GM19395 (cell line): ENCODE results near the gene INPP5K.
"Not testable (repeated sequence)": the region's sequence is repeated elsewhere in the genome, so short reads cannot be mapped to it uniquely, and the experiment has no call there.

Source experiments
- ATAC-seq: cut with Tn5 transposase; IDR thresholded peaks from one replicate; pipeline ENCODE4 v1.9.1; 2021; ENCODE audit warnings: mild to moderate bottlenecking, moderate library complexity; ENCODE audit not compliant: unreplicated experiment

The INPP5K gene

GRCh38 chr17:1516388-1517161 lies at the start of gene INPP5K:
TSS of gene INPP5K (minus strand) at chr17:1516612. CDS start at chr17:1516499, 113 bp downstream.
- peak; percentile 82 for ATAC-seq

GRCh38 chr17:1565877-1566276 lies 49.5 kb upstream of the INPP5K start:
- ATAC-seq: no peak

- no peak for ATAC-seq
These were observed 47.6 kb upstream of the INPP5K start for GRCh38 chr17:1563786-1564613.

DNA sequence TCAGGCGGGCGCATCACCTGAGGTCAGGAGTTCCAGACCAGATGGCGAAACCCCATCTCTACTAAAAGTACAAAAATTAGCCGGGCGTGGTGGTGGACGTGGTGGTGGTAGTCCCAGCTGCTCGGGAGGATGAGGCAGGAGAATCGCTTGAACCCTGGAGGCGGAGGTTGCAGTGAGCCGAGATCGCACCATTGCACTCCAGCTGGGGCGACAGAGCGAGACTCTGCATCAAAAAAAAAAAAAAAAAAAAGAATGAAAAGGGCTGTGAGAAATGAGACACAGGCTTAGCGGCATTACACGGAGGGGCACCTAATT lies 47.0 kb upstream of the INPP5K start:
- ATAC-seq: not testable (repeated sequence)

- ATAC-seq: peak; percentile 44
These were observed 45.8 kb upstream of the INPP5K start for GRCh38 chr17:1562176-1562643.

DNA sequence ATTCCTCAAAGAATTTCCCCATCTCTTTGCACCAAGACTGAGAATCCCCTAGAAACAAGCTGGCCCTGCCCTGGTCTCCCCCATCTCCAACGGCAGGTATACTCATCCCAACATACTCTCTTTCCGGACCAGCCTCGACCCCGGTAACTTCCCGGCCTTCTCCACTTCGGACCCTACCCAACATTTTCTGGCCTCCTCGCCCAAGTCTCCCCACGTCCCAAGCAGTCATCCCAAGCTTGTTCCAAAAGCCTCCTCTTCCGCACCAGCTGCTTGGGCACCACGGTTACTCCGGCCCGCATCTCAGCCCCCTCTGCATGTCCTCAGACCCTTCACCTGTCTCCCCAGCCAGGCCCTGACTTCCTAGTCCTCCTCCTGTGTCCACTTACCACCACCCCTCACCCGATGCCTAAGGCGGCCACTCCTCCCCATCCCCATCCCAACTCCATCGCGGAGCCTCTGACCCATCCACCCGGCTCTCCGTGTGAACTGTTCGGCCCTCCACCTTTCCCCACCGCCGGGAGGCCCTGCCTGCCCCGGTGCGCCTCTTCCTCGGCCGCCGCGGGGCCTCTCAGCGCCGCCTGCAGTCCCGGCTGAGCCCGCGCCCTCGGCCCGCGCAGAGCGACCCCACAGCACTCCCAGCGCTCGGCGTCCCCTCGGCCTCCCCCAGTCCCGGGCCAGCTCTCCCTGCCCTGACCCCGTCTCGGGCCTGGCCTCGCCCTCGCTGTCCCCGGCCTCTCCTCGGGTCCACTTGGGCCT lies 45.2 kb upstream of the INPP5K start:
- ATAC-seq: peak; percentile 27

DNA sequence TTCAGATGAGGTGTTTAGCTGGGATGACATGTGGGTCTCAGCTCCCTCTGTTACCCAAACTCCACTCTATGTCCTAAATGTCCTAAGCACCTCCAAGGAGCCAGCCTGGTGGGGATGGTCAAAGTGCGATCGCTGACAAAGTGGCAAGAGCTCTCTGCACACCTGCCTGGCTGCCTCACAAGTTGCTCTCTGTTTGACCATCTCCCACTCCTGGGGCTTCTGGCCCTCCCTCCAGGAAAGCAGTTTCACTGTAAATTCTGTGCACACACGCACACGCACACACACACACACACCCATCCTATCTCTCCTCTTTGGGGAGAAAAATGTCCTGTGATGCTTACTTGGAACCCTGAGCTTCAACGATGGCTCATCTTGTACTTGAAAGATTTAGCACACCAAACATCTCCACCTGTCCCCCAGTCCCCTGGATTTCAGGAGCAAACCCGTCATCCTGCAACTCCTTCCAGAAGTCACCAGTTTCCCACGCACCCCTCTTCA lies 44.5 kb upstream of the INPP5K start:
- ATAC-seq: no peak

GRCh38 chr17:1560101-1560857 lies 43.9 kb upstream of the INPP5K start:
- ATAC-seq: no peak

DNA sequence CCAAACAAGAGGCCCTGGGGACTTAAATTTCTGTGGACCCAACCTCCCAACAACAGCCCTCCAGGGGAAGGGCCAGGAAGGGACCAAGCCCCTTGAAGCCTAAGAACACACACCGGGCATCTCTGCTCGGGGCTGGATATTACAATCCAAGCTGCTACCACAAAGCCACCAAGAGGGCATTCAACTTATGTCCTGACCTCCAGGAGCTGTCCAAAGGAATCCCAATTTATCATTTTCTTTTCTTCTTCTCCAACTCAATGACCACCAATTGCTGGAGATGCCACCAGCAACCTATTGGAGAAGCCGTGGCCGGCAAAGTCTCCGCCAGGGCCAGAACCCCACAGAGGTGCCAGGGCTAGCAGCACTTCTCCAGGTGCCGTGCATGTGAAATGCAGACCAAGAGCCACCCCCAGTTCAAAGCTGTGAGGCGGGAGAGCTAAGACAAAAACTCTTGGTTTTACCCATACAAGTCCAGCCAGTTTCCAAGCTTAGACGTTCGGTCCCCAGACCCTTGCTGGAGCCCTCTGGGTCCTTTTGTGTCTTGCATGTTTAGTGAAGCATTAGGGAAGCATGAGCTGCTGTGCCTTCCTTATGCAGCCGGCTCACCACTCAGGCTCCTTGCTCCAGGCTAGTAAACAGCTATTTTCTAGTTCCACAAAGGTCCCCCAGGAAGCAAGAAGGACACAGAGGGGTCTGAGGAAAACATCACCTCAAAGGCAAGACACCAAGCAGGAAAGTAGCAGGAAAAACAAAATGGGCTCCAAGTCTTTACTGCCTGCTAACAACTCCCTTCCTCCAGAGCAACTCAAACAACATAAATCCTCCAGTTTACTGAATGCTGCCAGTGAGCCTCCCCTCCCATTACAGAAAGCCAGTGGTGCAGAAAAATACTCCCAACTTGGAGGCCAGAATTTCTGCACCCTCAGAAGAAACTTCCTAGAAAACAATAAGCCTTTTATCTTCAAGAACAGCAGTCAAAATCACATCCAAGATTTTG lies 42.9 kb upstream of the INPP5K start:
- ATAC-seq: no peak

DNA sequence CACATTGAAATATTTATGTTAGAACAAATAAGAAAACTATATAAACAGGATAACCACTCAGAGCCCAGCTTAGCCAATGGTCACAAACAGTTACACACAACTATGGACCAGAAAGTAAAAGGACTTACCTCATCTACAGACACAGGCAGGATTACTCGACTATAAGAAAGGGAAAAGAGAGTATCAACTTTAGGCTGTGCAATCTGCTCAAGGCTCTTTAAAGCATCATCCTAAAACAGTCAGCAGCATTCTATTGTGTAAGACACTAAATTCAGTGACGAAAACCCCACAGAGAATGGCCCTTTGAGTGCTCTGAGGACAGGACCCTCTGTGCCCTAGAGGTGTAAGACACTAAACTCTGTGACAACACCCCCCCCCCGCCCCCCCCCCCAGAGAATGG lies 42.0 kb upstream of the INPP5K start:
- no peak for ATAC-seq

DNA sequence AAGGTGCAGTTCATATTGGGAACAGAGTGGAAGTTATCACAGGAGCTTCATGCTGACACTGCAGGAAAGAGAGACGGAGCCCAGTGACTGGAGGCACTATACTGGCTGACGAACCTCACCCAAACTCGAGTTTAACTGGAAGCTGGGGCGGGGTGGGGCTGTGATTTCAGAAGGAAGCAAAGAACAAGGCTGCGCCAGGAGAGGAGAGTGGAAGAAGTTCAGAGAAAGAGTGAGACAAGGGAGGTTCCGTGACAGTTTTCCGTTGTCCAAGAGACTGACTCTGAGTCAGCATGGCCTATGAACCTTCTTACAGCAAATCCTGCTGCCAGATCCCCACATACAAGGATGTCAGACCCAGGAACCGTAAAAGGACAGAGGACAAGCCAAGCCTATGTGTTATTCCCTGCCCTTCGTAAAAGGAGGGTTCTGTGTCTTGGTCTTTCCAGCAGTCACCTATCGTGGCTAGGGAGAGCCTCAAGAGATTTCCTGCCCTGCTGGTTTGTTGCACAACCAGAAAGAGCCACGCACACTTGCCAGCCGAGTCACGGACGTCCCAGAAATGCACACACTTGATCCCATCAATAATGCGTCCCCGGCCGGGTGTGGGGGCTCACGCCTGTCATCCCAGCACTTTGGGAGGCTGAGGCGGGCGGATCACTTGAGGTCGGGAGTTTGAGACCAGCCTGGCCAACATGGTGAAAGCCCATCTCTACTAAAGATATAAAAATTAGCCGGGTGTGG lies 41.1 kb upstream of the INPP5K start:
- ATAC-seq: no peak

DNA sequence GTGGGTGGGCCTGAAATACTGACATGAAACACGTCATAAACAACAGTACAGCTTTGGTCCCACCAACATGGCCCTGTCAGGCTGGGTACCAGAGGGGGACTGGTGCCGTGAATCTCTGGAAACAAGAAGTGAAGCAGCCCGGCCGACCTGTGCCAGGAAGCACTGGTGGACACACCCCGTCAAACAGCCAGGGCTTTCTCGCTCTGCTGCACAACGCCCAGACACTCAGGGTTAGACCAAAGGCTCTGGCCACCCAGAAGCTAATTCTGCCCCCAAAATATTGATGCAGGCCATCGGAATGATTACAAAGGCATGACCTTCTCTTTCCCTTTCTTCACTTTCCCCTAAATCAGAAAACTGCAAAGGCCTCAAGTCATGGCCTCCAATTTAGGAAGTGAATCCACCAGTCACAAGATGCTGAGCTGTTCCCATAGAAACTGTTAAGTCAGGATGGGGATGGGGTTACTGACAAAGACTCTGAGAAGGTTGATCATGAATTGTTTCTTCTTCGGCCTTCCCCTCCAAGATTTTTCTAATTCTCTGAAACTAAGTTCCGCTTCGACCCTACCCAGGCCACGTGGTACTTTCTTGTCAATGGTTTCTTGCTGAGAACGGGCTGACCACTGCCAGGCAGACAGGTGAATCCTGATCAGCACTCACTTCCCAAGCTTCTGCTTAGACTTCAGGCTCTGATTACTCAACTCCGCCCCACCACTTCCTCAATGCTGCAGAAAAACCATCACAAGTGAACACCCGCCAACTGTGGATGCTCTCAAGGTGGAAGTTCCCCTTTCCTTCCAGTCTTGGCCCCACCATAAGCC lies 39.4 kb upstream of the INPP5K start:
- no peak for ATAC-seq

DNA sequence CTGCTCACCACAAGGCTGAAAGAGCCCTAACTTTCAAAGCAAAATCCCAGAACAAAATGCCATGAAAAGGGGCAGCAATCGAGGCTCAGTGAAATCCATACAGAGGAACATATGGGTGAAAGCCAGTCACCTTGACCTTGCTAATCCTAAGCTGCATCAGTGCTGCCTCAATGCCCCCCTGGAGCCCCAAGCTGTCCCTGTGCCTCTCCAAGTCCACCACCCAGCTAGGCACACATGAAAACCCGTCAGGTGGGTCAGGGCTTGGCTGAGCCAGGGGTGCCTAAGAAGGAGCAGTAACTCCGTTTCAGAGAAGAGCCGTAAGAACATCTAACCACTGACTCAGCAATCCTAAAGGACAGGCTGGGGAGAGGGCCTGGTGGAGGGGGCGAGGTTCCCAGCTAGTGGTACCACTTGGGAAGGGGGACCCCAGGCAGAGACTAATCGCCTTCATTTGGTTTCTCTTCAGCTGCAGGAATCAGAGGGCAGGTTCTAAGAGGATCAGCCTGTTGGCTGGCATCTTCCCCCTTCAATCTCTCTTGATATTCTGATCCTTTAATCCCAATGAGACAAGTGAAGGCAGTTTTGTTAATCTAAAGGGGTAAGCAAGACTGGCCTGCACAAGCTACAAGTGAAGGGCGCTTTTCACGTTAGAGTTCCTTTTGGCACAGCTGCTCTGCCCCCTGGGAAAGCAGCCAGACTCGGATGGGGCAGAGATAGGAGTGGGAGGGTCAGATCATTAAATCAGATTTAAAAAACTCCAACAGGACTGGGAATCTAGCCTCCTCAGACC lies 38.5 kb upstream of the INPP5K start:
- ATAC-seq: no peak

DNA sequence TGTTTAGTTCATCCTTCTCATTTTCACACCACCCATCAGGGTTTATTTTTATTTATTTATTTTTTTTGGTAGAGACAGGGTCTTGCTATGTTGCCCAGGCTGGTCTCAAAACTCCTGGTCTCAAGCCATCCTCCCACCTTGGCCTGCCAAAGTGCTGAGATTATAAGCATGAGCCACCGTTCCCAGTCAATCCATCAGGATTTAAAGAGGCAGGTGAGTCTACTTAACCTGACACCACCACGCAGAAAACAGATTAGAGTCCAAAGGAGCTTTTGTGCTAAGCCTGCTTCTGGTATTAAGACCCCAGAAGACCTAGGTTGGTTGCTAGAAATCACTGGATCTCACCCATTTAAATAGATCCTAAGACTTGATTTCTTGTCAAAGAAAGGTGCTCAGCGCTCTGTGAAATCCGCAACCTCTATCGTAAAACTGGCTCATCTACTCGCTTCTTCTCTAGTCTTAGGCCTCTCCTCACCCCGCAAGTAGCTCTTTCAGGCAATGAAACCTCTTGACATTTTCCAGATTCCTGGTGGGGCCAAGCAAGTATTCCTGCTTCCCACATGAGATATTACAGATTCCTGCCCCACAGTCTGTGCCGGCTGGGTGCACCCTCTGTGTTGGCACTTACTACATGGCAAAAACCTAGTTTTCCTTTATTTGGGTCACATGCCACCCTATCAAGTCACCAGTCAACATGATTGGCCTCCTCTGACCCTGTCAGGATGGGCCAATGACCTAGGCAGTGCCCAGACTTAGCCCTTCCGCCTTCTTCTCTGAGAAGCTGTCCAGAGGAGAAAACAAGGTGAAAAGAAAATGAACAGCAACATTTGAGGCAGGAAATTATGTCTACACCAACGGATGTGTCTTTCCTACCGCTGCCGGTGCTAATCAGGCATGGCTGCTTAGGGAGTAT lies 37.2 kb upstream of the INPP5K start:
- ATAC-seq: no peak

DNA sequence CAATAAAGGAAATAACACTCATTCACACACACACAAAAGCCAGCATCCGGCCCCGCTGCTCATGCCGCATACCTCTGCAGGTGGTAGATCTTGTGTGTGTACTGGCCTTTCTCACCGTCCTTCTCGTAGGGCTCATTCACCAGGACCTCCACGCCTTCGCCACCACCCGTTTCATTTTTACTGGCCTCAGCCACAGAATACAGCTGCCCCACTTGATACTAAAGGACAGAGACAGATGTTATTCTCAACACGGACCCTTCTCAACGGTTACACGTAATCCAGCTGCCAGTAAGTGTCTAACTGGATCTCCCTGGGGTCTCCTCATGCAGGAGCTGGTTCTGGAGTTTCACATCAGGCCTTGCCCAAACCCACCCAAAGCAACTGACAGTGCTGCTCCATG lies 36.5 kb upstream of the INPP5K start:
- no peak for ATAC-seq

DNA sequence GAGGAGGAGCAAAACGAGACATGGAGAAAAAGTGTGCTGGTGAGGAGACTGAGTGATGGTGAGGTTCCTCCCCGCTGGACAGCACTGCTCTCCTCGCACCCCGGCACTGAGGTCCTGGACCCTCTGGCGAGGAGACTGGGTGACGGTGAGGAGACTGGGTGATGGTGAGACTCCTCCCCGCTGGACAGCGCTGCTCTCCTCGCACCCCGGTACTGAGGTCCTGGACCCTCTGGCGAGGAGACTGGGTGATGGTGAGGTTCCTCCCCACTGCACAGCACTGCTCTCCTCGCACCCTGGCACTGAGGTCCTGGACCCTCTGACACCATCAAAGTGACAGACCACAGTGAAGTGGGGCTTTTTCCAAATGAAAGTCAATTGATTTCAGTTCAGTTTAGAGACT lies 35.3 kb upstream of the INPP5K start:
- no peak for ATAC-seq
